ENCODE data around the gene GALK2.

GALK2 gene

DNA sequence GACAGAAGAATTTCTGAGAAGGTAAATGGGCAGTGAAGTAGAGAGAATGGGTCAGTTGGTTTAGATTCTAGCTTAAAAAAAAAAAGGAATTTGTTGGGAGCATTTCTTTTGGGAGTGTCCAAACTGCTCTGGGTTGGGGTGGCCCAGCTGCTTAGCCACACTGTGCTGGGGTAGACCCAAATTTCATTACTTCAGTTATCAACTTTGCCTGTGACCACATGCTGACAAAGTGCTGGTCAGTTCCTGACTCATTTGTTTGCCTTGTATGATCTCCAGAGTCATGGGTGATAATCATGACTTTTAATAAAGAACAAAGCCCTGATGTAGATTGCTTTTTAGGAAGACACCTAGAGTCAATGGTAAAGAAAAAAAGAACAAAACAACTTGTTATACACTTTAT lies 131.5 kb downstream of the GALK2 start:
- Mint-ChIP-seq H3K36me3 (ENCODE audit: low read depth) (peaks cover 85% of the 10 kb centered on the region), H3K27me3 (no peaks in the 10 kb centered on the region), H3K27ac (no peak overlapping the region), H3K4me3 (no peak overlapping the region), H3K4me1 (ENCODE audit: low read depth) (peaks cover 24% of the 10 kb centered on the region), H3K9me3 (no peaks in the 10 kb centered on the region)
- DNase-seq, result no peak

DNA sequence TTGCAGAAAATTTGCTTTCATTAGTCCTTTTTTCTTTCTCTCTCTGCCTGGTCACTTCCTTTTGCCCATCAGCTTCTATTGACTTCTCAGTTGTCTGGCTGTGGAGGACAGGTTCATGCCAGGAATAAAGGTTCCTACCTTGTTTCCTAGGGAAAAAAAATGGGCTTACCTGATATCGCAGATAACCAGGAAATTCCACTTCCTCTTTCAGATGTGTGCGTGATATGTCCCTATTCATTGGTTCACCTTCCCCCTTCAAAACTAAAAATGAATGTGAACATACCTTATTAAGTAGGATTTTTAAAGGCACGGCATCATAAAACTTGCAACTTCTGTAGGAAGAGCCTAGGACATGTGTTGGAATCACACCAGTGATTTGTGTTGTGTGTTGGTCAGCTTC lies 133.0 kb downstream of the GALK2 start:
- no peak for DNase-seq
- Mint-ChIP-seq H3K9me3 (no peaks in the 10 kb centered on the region), H3K36me3 (ENCODE audit: low read depth) (peaks cover 80% of the 10 kb centered on the region), H3K4me1 (ENCODE audit: low read depth) (peaks cover 13% of the 10 kb centered on the region), H3K27ac (no peak overlapping the region), H3K27me3 (no peaks in the 10 kb centered on the region), H3K4me3 (no peak overlapping the region)

DNA sequence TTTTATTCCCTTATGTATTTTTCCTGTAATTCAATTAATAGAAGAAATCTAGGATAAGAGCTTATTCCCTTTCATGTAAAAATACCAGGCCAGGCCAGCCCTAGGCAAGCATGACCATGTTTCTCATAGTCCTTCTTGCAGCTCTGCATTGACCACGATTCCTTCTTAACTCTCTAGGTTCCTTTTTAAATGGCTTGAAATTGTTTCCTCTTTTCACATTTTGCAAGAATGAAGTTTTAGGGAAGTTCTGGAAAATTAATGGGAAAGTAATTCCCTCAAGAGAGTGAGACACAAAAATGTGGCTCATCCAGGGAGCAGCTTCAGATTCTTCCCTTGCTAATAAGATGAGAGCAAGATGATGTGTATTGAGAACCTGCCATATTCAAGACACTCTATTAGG lies 136.5 kb downstream of the GALK2 start:
- Mint-ChIP-seq H3K27me3 (no peaks in the 10 kb centered on the region), H3K4me1 (ENCODE audit: low read depth) (peaks cover 9% of the 10 kb centered on the region), H3K36me3 (ENCODE audit: low read depth) (peaks cover 74% of the 10 kb centered on the region), H3K27ac (no peak overlapping the region), H3K4me3 (no peak overlapping the region), H3K9me3 (no peaks in the 10 kb centered on the region)
- DNase-seq, result no peak

DNA sequence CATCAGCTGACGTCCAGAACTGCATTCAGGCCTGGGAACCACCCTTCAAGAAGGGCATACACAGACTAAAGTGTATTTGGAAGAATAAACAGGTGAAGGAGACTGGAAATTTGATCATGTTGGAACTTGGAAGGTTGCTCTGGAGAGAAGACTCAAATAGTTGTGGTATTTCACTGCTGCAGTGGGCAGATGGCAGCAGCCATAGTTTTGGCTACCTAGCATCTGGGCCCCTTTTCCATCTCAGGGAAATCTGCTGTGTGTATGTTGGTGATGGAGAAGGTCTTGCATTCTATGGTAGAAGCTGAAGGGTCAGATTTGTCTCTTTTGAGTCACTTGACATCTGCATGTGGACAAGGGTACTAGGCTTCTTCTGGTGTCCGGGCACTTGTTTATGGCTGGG lies 138.6 kb downstream of the GALK2 start:
- Mint-ChIP-seq H3K36me3 (ENCODE audit: low read depth) (peaks cover 63% of the 10 kb centered on the region), H3K4me1 (ENCODE audit: low read depth) (peaks cover 9% of the 10 kb centered on the region), H3K9me3 (no peaks in the 10 kb centered on the region), H3K4me3 (no peak overlapping the region), H3K27me3 (no peaks in the 10 kb centered on the region), H3K27ac (no peak overlapping the region)
- DNase-seq, result no peak

DNA sequence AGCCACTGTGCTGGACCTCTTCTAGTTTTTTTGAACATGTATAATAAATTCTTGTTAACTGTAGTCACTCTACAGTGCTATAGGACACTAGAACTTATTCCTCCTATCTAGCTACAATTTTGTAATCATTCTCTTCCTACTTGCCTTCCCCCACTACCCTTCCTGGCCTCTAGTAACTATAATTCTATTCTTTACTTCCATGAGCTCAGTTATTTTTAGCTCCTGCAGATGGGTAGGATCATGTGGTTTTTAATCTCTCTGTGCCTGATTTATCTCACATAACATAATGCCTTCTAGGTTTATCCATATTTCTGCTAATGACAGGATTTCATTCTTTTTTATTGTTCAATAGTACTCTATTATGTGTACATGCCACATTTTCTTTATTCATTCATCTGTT lies 139.8 kb downstream of the GALK2 start:
- H3K4me3 Mint-ChIP-seq, result no peak overlapping the region
- H3K27me3 Mint-ChIP-seq, result no peaks in the 10 kb centered on the region
- H3K27ac Mint-ChIP-seq, result no peak overlapping the region
- no peaks in the 10 kb centered on the region for H3K9me3 Mint-ChIP-seq
- H3K36me3 Mint-ChIP-seq (ENCODE audit: low read depth), result peaks cover 60% of the 10 kb centered on the region
- peaks cover 9% of the 10 kb centered on the region for H3K4me1 Mint-ChIP-seq (ENCODE audit: low read depth)
- DNase-seq, result no peak

DNA sequence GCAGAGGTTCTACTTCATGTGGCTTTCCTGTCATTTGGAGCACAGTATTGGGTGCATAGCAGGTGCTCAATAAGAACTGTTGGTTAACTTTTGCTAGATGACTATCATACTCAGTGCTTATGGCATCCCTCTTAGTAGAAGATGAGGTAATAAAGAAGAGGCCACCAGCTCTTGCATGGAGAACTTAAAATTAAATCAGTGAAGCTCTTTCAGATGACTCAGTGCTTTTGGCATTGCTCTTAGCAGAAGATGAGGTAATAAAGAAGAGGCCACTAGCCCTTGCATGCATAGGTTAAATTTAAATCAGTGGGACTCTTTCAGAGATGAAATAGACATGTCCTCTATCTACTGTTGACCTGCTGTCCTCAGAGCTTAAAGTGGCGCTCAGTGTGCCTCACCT lies 143.6 kb downstream of the GALK2 start:
- Mint-ChIP-seq H3K27me3 (no peaks in the 10 kb centered on the region), H3K4me3 (no peak overlapping the region), H3K27ac (no peak overlapping the region), H3K9me3 (peaks cover 2% of the 10 kb centered on the region), H3K4me1 (ENCODE audit: low read depth) (peaks cover 9% of the 10 kb centered on the region), H3K36me3 (ENCODE audit: low read depth) (peaks cover 60% of the 10 kb centered on the region)
- no peak for DNase-seq

DNA sequence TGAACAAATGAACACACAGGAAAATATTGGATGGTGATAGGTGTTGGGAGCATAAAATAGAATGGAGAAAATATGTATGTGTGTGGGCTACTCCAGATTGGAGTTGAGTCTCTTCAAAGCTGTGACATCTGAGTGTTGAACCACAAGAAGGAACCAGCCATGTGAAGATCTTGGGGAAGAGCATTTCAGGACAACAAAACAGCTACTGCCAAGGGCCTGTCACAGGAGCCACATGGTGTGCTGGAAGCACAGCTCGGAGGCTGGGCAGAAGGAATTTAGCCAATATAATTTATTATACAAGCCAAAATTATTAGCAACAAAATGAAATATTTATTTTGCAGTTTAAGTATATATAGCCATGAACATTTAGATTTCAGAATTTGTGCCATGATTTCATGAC lies 144.7 kb downstream of the GALK2 start:
- Mint-ChIP-seq H3K9me3 (peaks cover 2% of the 10 kb centered on the region), H3K4me1 (ENCODE audit: low read depth) (peaks cover 9% of the 10 kb centered on the region), H3K36me3 (ENCODE audit: low read depth) (peaks cover 66% of the 10 kb centered on the region), H3K4me3 (no peak overlapping the region), H3K27me3 (no peaks in the 10 kb centered on the region), H3K27ac (no peak overlapping the region)
- no peak for DNase-seq

DNA sequence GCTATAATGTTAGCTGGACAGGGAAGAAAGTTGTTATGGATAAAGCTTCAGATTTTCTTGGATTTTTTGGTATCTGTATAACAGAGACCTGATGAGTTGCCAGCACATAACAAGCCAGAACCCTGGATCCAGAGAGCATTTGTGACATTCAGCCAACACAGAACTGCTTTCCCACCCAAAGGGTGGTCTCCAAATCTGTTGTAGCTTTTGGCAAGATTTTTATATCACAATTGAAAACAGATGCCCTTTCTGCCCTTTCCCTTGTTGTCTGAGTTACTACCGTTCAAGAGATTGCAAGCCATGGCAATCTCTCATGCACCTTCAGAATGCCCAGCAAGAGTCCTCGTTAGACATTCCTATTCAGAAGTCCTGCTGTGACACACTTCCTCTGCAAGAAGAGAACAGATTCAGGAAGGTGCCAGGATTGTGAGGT lies 145.4 kb downstream of the GALK2 start:
- H3K4me3 Mint-ChIP-seq, result no peak overlapping the region
- peaks cover 2% of the 10 kb centered on the region for H3K9me3 Mint-ChIP-seq
- H3K36me3 Mint-ChIP-seq (ENCODE audit: low read depth), result peaks cover 66% of the 10 kb centered on the region
- no peak for DNase-seq
- H3K27ac Mint-ChIP-seq, result no peak overlapping the region
- peaks cover 3% of the 10 kb centered on the region for H3K4me1 Mint-ChIP-seq (ENCODE audit: low read depth)
- H3K27me3 Mint-ChIP-seq, result no peaks in the 10 kb centered on the region

DNA sequence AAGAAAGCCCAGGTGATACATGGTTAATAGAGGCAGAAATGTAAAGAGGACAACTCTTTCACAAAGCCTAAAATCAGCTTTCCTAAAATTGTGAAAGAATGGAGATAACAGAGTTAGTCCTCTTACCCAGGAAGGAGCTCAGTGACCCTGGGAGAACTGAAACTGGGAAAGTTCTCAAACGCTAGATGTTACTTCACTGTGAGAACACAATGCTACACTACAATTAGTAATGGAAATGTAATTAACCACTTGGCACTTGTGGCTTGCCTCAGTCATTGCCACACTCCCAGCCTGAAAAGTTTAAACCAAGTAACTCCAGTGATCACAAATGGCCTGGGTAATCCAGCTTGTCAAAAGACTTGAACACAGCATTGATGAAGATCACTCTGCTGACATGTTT lies 150.3 kb downstream of the GALK2 start:
- no peak overlapping the region for H3K27ac Mint-ChIP-seq
- no peaks in the 10 kb centered on the region for H3K27me3 Mint-ChIP-seq
- H3K4me3 Mint-ChIP-seq, result no peak overlapping the region
- peaks cover 2% of the 10 kb centered on the region for H3K9me3 Mint-ChIP-seq
- DNase-seq, result no peak
- peaks cover 71% of the 10 kb centered on the region for H3K36me3 Mint-ChIP-seq (ENCODE audit: low read depth)
- H3K4me1 Mint-ChIP-seq (ENCODE audit: low read depth), result no peaks in the 10 kb centered on the region

DNA sequence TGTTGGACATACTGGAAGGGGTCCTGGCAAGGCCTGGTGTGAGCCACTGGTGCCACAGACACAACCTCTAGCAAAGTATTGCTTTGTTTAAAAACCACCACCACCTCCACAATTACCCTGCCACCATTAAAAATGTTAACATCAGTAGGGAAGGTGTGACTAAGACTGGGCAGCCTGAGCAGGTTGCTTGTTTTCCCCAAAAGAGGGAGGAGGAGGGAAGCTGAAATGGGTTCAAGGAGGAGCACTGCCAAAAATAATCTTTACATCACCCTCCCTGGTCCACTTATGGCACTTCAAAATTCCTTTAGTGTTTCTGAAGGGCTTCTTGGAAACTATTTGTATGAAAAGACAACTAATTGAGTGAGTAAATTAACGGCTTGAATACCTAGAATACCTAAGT lies 153.2 kb downstream of the GALK2 start:
- no peaks in the 10 kb centered on the region for H3K9me3 Mint-ChIP-seq
- H3K4me3 Mint-ChIP-seq, result no peak overlapping the region
- H3K36me3 Mint-ChIP-seq (ENCODE audit: low read depth), result peaks cover 67% of the 10 kb centered on the region
- no peaks in the 10 kb centered on the region for H3K27me3 Mint-ChIP-seq
- no peak for DNase-seq
- no peak overlapping the region for H3K27ac Mint-ChIP-seq
- no peaks in the 10 kb centered on the region for H3K4me1 Mint-ChIP-seq (ENCODE audit: low read depth)

DNA sequence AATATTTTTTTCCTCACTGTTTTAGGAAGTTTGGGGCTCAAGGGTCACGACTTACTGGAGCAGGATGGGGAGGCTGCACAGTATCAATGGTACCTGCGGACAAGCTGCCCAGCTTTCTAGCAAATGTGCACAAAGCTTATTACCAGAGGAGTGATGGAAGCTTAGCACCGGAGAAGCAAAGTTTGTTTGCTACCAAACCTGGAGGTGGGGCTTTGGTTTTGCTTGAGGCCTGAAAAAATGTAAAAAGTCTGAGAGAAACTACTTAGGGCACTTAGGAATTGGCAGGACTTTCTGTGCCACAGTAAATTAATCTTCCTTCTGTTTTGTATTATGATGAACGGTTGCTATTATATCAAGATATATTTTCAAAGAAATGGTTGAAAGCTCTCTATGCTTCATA lies 157.9 kb downstream of the GALK2 start:
- no peak for DNase-seq
- H3K4me1 Mint-ChIP-seq (ENCODE audit: low read depth), result peaks cover 3% of the 10 kb centered on the region
- H3K4me3 Mint-ChIP-seq, result no peak overlapping the region
- peaks cover 51% of the 10 kb centered on the region for H3K36me3 Mint-ChIP-seq (ENCODE audit: low read depth)
- no peaks in the 10 kb centered on the region for H3K9me3 Mint-ChIP-seq
- no peaks in the 10 kb centered on the region for H3K27me3 Mint-ChIP-seq
- H3K27ac Mint-ChIP-seq, result no peak overlapping the region

DNA sequence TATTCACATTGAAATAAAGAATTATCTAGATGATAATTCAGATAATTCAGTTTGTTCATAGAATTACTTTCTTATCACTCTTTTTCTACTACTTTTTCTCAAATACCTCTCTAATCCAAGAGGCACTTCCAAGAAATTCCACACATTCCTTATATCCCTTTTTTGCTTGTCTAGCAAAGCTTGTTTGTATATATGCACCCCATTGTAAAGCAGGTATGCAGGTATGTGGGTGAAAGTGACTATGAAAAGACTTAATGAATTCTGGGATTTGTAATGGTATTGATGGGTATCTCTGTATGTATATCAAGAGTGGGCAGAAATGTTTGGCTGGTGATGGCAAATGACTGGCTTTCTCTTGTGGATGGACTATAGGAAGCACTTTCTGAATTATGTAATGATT lies 158.9 kb downstream of the GALK2 start:
- no peaks in the 10 kb centered on the region for H3K27me3 Mint-ChIP-seq
- peaks cover 46% of the 10 kb centered on the region for H3K36me3 Mint-ChIP-seq (ENCODE audit: low read depth)
- peaks cover 3% of the 10 kb centered on the region for H3K4me1 Mint-ChIP-seq (ENCODE audit: low read depth)
- H3K9me3 Mint-ChIP-seq, result no peaks in the 10 kb centered on the region
- H3K4me3 Mint-ChIP-seq, result no peak overlapping the region
- DNase-seq, result no peak
- H3K27ac Mint-ChIP-seq, result no peak overlapping the region

DNA sequence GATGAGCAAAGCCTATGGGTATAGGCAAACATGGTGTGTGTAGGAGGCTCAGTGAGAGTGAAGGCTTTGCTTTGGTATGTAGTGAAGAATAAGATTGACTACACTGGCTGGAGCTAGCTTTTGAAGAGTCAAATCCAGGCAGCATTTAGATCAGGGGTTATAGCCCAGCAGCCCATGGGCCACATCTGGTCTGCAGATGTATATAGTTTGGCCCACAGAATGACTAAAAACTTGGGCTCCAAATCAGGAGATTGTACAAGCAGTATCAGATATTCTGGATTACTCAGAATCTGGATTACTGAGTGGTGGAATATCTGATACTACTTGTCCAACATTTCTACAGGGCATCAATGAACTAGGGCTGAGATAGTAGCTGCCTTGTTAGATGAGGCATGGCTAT lies 160.1 kb downstream of the GALK2 start:
- peaks cover 3% of the 10 kb centered on the region for H3K4me1 Mint-ChIP-seq (ENCODE audit: low read depth)
- H3K27ac Mint-ChIP-seq, result no peak overlapping the region
- H3K36me3 Mint-ChIP-seq (ENCODE audit: low read depth), result peaks cover 45% of the 10 kb centered on the region

DNA sequence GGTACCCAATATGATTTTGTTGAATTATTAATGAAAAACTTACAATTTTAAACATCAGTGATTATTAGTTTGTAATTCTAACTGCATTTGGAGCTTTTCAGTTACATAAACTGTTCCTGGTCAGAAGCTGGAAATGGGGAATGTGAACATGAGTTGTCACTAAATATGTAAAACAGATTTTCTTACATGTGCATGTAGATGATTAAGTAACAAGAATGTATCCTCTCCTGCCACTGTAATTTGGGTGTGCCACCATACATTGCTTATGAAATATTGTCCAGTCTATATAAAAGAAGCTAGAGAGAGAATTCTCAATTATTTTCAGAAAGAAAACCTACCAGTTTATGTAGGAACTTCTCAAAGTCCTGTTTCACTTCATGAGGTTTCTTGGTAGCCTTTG lies 161.4 kb downstream of the GALK2 start:
- H3K4me1 Mint-ChIP-seq (ENCODE audit: low read depth), result peaks cover 3% of the 10 kb centered on the region
- H3K27ac Mint-ChIP-seq, result no peak overlapping the region
- no peaks in the 10 kb centered on the region for H3K27me3 Mint-ChIP-seq
- no peak for DNase-seq
- no peak overlapping the region for H3K4me3 Mint-ChIP-seq
- no peaks in the 10 kb centered on the region for H3K9me3 Mint-ChIP-seq
- peaks cover 40% of the 10 kb centered on the region for H3K36me3 Mint-ChIP-seq (ENCODE audit: low read depth)

More for the DNA sequence above, 160.1 kb downstream of the GALK2 start:
- Mint-ChIP-seq H3K9me3 (no peaks in the 10 kb centered on the region), H3K4me3 (no peak overlapping the region), H3K27me3 (no peaks in the 10 kb centered on the region)
- DNase-seq, result no peak

DNA sequence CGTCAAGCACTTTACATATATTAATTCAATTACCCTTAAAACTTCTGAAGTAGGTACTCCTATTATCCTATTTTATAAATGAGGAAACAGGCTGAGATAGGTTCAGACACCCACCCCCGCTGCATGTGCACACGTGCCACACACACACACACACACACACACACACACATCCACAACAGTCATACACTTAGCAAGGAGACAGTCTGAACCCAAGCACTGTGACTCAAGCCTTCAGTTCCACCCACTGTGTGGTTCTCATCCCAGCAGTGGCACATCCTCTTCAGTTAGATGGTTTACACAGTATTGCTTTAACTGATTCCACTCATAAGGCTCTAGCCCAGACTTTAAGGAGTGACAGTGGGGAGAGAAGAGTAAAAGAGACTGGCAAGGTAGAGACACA lies 161.9 kb downstream of the GALK2 start:
- H3K36me3 Mint-ChIP-seq (ENCODE audit: low read depth), result peaks cover 40% of the 10 kb centered on the region
- H3K4me1 Mint-ChIP-seq (ENCODE audit: low read depth), result peaks cover 3% of the 10 kb centered on the region
- peak overlapping the region; percentile 13 for H3K27ac Mint-ChIP-seq
- DNase-seq, result no peak
- H3K4me3 Mint-ChIP-seq, result no peak overlapping the region
- no peaks in the 10 kb centered on the region for H3K9me3 Mint-ChIP-seq
- H3K27me3 Mint-ChIP-seq, result no peaks in the 10 kb centered on the region

DNA sequence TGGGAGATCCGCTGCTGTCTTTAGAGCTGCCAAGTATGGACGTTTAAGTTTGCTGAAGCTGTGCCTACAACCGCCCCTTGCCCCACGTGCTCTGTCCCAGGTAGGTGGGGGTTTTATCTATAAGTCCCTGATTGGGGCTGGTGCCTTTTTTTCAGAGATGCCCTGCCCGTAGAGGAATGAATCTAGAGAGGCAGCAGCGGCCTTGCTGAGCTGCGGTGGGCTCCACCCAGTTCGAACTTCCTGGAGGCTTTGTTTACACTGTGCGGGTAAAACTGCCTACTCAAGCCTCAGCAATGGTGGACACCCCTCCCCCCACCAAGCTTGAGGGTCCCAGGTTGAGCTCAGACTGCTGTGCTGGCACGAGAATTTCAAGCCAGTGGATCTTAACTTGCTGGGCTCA lies 169.6 kb downstream of the GALK2 start:
- no peaks in the 10 kb centered on the region for H3K27me3 Mint-ChIP-seq
- no peak for DNase-seq
- H3K4me3 Mint-ChIP-seq, result no peak overlapping the region
- H3K9me3 Mint-ChIP-seq, result peaks cover 9% of the 10 kb centered on the region
- H3K36me3 Mint-ChIP-seq (ENCODE audit: low read depth), result peaks cover 58% of the 10 kb centered on the region
- H3K4me1 Mint-ChIP-seq (ENCODE audit: low read depth), result no peaks in the 10 kb centered on the region
- no peak overlapping the region for H3K27ac Mint-ChIP-seq

All from activated T-cell treated with anti-CD3 and anti-CD28 coated beads, Interleukin-2, amount 50 U/mL, for 24 hours (primary cell).